ENCODE data around the gene SLC2A4RG. TPM values are rescaled to one million over a fixed set of nuclear protein-coding genes. Genes with fewer than 3 reads are reported as not detected.

The SLC2A4RG gene
- total and polyA plus RNA-seq, 2 experiments from 2014 or later: 21.3 to 63.9 TPM

GRCh38 chr20:63734111-63734945 is 5.2 kb upstream of the SLC2A4RG start:
- Histone ChIP-seq H3K27ac (no peak overlapping the region), H3K4me3 (no peak overlapping the region), H3K36me3 (ENCODE audit: low read depth) (no peaks in the 10 kb centered on the region), H3K9ac (no peak overlapping the region), H3K9me3 (ENCODE audit: low read depth) (no peaks in the 10 kb centered on the region), H3K9me2 (ENCODE audit: insufficient read depth) (no peaks in the 10 kb centered on the region), H3F3A (ENCODE audit: insufficient read depth) (no peaks in the 10 kb centered on the region), H3K4me2 (ENCODE audit: unreplicated experiment) (no peak overlapping the region), H3K4me1 (ENCODE audit: insufficient read depth) (no peaks in the 10 kb centered on the region), H3K27me3 (replicated peaks; ENCODE audit: insufficient read depth) (no peaks in the 10 kb centered on the region), H3K79me2 (ENCODE audit: insufficient read depth) (peaks cover 27% of the 10 kb centered on the region), H2AFZ (no peak overlapping the region), H4K20me1 (ENCODE audit: insufficient read depth) (no peaks in the 10 kb centered on the region)
- DNase-seq: no peak
- TF ChIP-seq EZH2 (IDR thresholded peaks at IDR 0.05; ENCODE audit: insufficient read depth, poor library complexity, severe bottlenecking) (no peak), EZH2phosphoT487 (IDR thresholded peaks at IDR 0.05; ENCODE audit: insufficient read depth, low read depth) (no peak)
- 93 to 96% methylated on average over 21 to 25 of the region's 25 CpGs for WGBS, 2 experiments (ENCODE audit: low coverage in 1 of 2, low lambda C conversion rate in 2 of 2, missing lambda C conversion rate in 2 of 2)
- in situ Hi-C loops (cut with MboI): no loop called here

- TF ChIP-seq EZH2 (IDR thresholded peaks at IDR 0.05; ENCODE audit: insufficient read depth, poor library complexity, severe bottlenecking) (no peak), EZH2phosphoT487 (IDR thresholded peaks at IDR 0.05; ENCODE audit: insufficient read depth, low read depth) (no peak)
- Histone ChIP-seq H4K20me1 (ENCODE audit: insufficient read depth) (no peaks in the 10 kb centered on the region), H3K79me2 (ENCODE audit: insufficient read depth) (peaks cover 18% of the 10 kb centered on the region), H3K4me2 (ENCODE audit: unreplicated experiment) (no peak overlapping the region), H3K36me3 (ENCODE audit: low read depth) (no peaks in the 10 kb centered on the region), H3K4me1 (ENCODE audit: insufficient read depth) (no peaks in the 10 kb centered on the region), H3K27ac (no peak overlapping the region), H3K9me3 (ENCODE audit: low read depth) (no peaks in the 10 kb centered on the region), H3K27me3 (replicated peaks; ENCODE audit: insufficient read depth) (no peaks in the 10 kb centered on the region), H3K9ac (no peak overlapping the region), H3K4me3 (no peak overlapping the region), H2AFZ (no peak overlapping the region), H3K9me2 (ENCODE audit: insufficient read depth) (no peaks in the 10 kb centered on the region), H3F3A (ENCODE audit: insufficient read depth) (no peaks in the 10 kb centered on the region)
- in situ Hi-C loops (cut with MboI): no loop called here
- no peak for DNase-seq
- WGBS, 2 experiments (ENCODE audit: low coverage in 1 of 2, low lambda C conversion rate in 2 of 2, missing lambda C conversion rate in 2 of 2): 86 to 90% methylated on average over 31 to 45 of the region's 48 CpGs
These were observed 4.4 kb upstream of the SLC2A4RG start for GRCh38 chr20:63734946-63735858.

GRCh38 chr20:63735859-63736718 is 3.5 kb upstream of the SLC2A4RG start, which contains the start of gene LIME1:
LIME1 (plus strand) TSS chr20:63736664; CDS start chr20:63737550, 886 bp downstream.
- 89 to 91% methylated on average over 28 to 31 of the region's 31 CpGs for WGBS, 2 experiments (ENCODE audit: low coverage in 1 of 2, low lambda C conversion rate in 2 of 2, missing lambda C conversion rate in 2 of 2)
- no peaks in the 10 kb centered on the region for H3K27me3 ChIP-seq (replicated peaks; ENCODE audit: insufficient read depth)
- no peak for TF ChIP-seq EZH2phosphoT487 (IDR thresholded peaks at IDR 0.05; ENCODE audit: insufficient read depth, low read depth)
- no peak for TF ChIP-seq EZH2 (IDR thresholded peaks at IDR 0.05; ENCODE audit: insufficient read depth, poor library complexity, severe bottlenecking)
- no peaks in the 10 kb centered on the region for H3K4me1 ChIP-seq (ENCODE audit: insufficient read depth)
- no peaks in the 10 kb centered on the region for H3K36me3 ChIP-seq (ENCODE audit: low read depth)
- DNase-seq: no peak
- no peak within 1 kb of the TSS for H3K4me2 ChIP-seq (ENCODE audit: unreplicated experiment)
- no peak within 1 kb of the TSS for H2AFZ ChIP-seq
- H3K9me2 ChIP-seq (ENCODE audit: insufficient read depth): no peaks in the 10 kb centered on the region
- no peak within 1 kb of the TSS for H3K9ac ChIP-seq
- no peak within 1 kb of the TSS for H3K4me3 ChIP-seq
- no peak within 1 kb of the TSS for H3K27ac ChIP-seq
- in situ Hi-C loops (cut with MboI): no loop called here
- H3K79me2 ChIP-seq (ENCODE audit: insufficient read depth): peaks cover 9% of the 10 kb centered on the region; the same call in 1 of the 2 replicates
- H3K9me3 ChIP-seq (ENCODE audit: low read depth): no peaks in the 10 kb centered on the region
- H3F3A ChIP-seq (ENCODE audit: insufficient read depth): no peaks in the 10 kb centered on the region
- no peaks in the 10 kb centered on the region for H4K20me1 ChIP-seq (ENCODE audit: insufficient read depth)

All from GM23248 (cell line).